K562 (cell line): ENCODE data around the gene SYNGR4. TPM values are rescaled to one million over a fixed set of nuclear protein-coding genes. Genes with fewer than 3 reads are reported as not detected.

Source experiments
- DPF2 ChIP-seq: fragments of 450-650 bp; IDR thresholded peaks from 2 replicates; pipeline ENCODE4 v1.6.1; 2016
- RHOXF2B ChIP-seq: fragments of 250-450 bp; sonication (Bioruptor Pico); conservative IDR thresholded peaks from 2 replicates; pipeline ENCODE4 v1.5.1; 2021
- ZNF785 ChIP-seq: fragments of 250-450 bp; sonication (Bioruptor Pico); IDR thresholded peaks from 2 replicates; pipeline ENCODE4 v1.4.0; 2020; ENCODE audit warnings: mild to moderate bottlenecking
- polyA plus RNA-seq, 8 experiments: library from polyadenylated mRNA; depleted of rRNA in 4 of 8; stranded (reverse) in 5 of 8; unstranded in 3 of 8; fragments of >200 nt; fragmentation: Nextera tagmentation in 2 of 8; fragmentation: Illumina TruSeq in 1 of 8; extraction: Ambion mirVana in 2 of 8; extraction: Trizol in 1 of 8; gene quantifications; 2 replicates each; pipeline versions ENCODE4 v1.2.1 to v1.2.3, GENCODE V29; 2011 to 2014; ENCODE audit warnings: inconsistent platforms in 1 of 8, missing spikeins in 1 of 8
- total RNA-seq, 7 experiments: library from RNA; depleted of rRNA in 6 of 7; stranded (reverse); fragments of >200 nt in 6 of 7; fragmentation: Illumina TruSeq in 2 of 7; extraction: Trizol in 2 of 7; gene quantifications; 2 replicates each; pipeline versions ENCODE4 v1.2.1 to v1.2.3, GENCODE V29; 2011 to 2021; ENCODE audit warnings: low replicate concordance in 1 of 7
- TF ChIP-seq, protein P1 (sequence below): sonication (generic); IDR thresholded peaks from 2 replicates; pipeline ENCODE4 v1.6.1; 2016
- TF ChIP-seq, protein P2 (sequence below): fragments of 450-650 bp; IDR thresholded peaks from 2 replicates; pipeline ENCODE4 v1.6.1; 2016; ENCODE audit warnings: low read depth

The SYNGR4 gene
- total and polyA plus RNA-seq, 9 of the 15 experiments (the other 6 are each of a cell fraction or from before 2014, with no cell fraction given): 0.07 to 0.14 TPM; not detected in 7

DNA sequence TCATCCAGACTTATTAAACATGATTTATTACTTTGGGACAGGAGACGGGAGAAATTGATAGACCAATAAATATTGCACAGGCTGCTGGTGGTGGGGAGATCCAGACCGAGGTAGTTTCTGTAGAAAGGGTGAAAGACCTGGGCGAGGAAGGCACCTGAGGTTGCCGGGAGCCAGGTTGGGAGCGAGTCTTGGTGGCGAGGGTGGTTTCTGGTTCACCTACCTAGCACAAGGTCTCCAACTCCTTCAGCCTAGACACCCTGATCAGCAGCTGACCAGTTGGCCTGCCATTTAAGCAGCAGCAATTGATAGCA lies 31.9 kb upstream of the SYNGR4 start (continued):
- TF ChIP-seq, protein P1, sequence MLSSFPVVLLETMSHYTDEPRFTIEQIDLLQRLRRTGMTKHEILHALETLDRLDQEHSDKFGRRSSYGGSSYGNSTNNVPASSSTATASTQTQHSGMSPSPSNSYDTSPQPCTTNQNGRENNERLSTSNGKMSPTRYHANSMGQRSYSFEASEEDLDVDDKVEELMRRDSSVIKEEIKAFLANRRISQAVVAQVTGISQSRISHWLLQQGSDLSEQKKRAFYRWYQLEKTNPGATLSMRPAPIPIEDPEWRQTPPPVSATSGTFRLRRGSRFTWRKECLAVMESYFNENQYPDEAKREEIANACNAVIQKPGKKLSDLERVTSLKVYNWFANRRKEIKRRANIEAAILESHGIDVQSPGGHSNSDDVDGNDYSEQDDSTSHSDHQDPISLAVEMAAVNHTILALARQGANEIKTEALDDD: 0 out of 2 replicates have a peak, but pooled peaks have one; percentile 55
- peak; percentile 25; the same call in 1 of the 2 replicates for TF ChIP-seq DPF2
- TF ChIP-seq, protein P2, sequence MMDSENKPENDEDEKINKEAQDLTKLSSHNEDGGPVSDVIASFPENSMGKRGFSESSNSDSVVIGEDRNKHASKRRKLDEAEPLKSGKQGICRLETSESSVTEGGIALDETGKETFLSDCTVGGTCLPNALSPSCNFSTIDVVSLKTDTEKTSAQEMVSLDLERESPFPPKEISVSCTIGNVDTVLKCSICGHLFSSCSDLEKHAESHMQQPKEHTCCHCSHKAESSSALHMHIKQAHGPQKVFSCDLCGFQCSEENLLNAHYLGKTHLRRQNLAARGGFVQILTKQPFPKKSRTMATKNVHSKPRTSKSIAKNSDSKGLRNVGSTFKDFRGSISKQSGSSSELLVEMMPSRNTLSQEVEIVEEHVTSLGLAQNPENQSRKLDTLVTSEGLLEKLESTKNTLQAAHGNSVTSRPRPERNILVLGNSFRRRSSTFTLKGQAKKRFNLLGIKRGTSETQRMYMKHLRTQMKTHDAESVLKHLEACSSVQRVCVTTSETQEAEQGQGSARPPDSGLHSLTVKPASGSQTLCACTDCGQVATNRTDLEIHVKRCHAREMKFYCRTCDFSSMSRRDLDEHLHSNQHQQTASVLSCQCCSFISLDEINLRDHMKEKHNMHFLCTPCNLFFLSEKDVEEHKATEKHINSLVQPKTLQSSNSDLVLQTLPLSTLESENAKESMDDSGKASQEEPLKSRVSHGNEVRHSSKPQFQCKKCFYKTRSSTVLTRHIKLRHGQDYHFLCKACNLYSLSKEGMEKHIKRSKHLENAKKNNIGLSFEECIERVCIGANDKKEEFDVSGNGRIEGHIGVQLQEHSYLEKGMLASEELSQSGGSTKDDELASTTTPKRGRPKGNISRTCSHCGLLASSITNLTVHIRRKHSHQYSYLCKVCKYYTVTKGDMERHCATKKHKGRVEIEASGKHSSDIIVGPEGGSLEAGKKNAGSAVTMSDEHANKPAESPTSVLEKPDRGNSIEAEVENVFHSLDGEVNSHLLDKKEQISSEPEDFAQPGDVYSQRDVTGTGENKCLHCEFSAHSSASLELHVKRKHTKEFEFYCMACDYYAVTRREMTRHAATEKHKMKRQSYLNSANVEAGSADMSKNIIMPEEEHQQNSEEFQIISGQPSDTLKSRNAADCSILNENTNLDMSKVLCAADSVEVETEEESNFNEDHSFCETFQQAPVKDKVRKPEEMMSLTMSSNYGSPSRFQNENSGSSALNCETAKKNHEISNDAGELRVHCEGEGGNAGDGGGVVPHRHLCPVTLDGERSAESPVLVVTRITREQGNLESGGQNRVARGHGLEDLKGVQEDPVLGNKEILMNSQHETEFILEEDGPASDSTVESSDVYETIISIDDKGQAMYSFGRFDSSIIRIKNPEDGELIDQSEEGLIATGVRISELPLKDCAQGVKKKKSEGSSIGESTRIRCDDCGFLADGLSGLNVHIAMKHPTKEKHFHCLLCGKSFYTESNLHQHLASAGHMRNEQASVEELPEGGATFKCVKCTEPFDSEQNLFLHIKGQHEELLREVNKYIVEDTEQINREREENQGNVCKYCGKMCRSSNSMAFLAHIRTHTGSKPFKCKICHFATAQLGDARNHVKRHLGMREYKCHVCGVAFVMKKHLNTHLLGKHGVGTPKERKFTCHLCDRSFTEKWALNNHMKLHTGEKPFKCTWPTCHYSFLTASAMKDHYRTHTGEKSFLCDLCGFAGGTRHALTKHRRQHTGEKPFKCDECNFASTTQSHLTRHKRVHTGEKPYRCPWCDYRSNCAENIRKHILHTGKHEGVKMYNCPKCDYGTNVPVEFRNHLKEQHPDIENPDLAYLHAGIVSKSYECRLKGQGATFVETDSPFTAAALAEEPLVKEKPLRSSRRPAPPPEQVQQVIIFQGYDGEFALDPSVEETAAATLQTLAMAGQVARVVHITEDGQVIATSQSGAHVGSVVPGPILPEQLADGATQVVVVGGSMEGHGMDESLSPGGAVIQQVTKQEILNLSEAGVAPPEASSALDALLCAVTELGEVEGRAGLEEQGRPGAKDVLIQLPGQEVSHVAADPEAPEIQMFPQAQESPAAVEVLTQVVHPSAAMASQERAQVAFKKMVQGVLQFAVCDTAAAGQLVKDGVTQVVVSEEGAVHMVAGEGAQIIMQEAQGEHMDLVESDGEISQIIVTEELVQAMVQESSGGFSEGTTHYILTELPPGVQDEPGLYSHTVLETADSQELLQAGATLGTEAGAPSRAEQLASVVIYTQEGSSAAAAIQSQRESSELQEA: no peak
- no peak for TF ChIP-seq RHOXF2B (CRISPR knock-in tag)
- TF ChIP-seq ZNF785 (CRISPR knock-in tag): no peak
